ENCODE measurements around the gene PCLO. TPM values are rescaled to one million over a fixed set of nuclear protein-coding genes. Genes with fewer than 3 reads are reported as not detected.

The PCLO gene
- total RNA-seq, 1 experiment from 2014 or later, result 4.1 TPM

- Mint-ChIP-seq H3K4me1 (ENCODE audit: low read depth, unreplicated experiment) (no peaks in the 10 kb centered on the region), H3K9me3 (ENCODE audit: unreplicated experiment) (no peaks in the 10 kb centered on the region), H3K4me3 (ENCODE audit: unreplicated experiment) (no peak overlapping the region), H3K27me3 (ENCODE audit: insufficient read depth, unreplicated experiment) (no peaks in the 10 kb centered on the region), H3K36me3 (ENCODE audit: insufficient read depth, unreplicated experiment) (no peaks in the 10 kb centered on the region), H3K27ac (ENCODE audit: unreplicated experiment) (no peak overlapping the region)
- Histone ChIP-seq H3K9me3 (no peaks in the 10 kb centered on the region), H3K27me3 (replicated peaks; ENCODE audit: control insufficient read depth, insufficient read depth, low read length) (no peaks in the 10 kb centered on the region), H3K36me3 (ENCODE audit: control insufficient read depth, insufficient read depth, low read length) (no peaks in the 10 kb centered on the region), H3K4me3 (ENCODE audit: low read depth, low read length) (no peak overlapping the region), H3K4me1 (no peaks in the 10 kb centered on the region)
- POLR2A ChIA-PET, result no interaction called here
- no TSS peak for BruUV-seq (replicated peaks)
- TF ChIP-seq, protein P1, sequence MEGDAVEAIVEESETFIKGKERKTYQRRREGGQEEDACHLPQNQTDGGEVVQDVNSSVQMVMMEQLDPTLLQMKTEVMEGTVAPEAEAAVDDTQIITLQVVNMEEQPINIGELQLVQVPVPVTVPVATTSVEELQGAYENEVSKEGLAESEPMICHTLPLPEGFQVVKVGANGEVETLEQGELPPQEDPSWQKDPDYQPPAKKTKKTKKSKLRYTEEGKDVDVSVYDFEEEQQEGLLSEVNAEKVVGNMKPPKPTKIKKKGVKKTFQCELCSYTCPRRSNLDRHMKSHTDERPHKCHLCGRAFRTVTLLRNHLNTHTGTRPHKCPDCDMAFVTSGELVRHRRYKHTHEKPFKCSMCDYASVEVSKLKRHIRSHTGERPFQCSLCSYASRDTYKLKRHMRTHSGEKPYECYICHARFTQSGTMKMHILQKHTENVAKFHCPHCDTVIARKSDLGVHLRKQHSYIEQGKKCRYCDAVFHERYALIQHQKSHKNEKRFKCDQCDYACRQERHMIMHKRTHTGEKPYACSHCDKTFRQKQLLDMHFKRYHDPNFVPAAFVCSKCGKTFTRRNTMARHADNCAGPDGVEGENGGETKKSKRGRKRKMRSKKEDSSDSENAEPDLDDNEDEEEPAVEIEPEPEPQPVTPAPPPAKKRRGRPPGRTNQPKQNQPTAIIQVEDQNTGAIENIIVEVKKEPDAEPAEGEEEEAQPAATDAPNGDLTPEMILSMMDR (IDR thresholded peaks at IDR 0.05; ENCODE audit: insufficient read depth in 1 of 2, low read depth in 1 of 2, low read length in 1 of 2, severe bottlenecking in 1 of 2, unreplicated experiment in 1 of 2), result no peak
- intact Hi-C loops (cut with micrococcal nuclease; ENCODE audit: unreplicated experiment), result no loop called here
- DNase-seq, result no peak
- CTCF ChIA-PET, result no interaction called here
Measured at GRCh38 chr7:83105948-83106347, 56.7 kb downstream of the PCLO start.

GRCh38 chr7:83105063-83105462, 57.6 kb downstream of the PCLO start:
- DNase-seq, result no peak
- Histone ChIP-seq H3K4me1 (no peaks in the 10 kb centered on the region), H3K4me3 (ENCODE audit: low read depth, low read length) (no peak overlapping the region), H3K36me3 (ENCODE audit: control insufficient read depth, insufficient read depth, low read length) (no peaks in the 10 kb centered on the region), H3K9me3 (no peaks in the 10 kb centered on the region), H3K27me3 (replicated peaks; ENCODE audit: control insufficient read depth, insufficient read depth, low read length) (no peaks in the 10 kb centered on the region)
- TF ChIP-seq, protein P1 (IDR thresholded peaks at IDR 0.05; ENCODE audit: insufficient read depth in 1 of 2, low read depth in 1 of 2, low read length in 1 of 2, severe bottlenecking in 1 of 2, unreplicated experiment in 1 of 2), result no peak
- no peaks in the 10 kb centered on the region for H3K4me1 Mint-ChIP-seq (ENCODE audit: low read depth, unreplicated experiment)
- no peaks in the 10 kb centered on the region for H3K9me3 Mint-ChIP-seq (ENCODE audit: unreplicated experiment)
- BruUV-seq (replicated peaks), result no TSS peak
- no peaks in the 10 kb centered on the region for H3K36me3 Mint-ChIP-seq (ENCODE audit: insufficient read depth, unreplicated experiment)
- H3K27me3 Mint-ChIP-seq (ENCODE audit: insufficient read depth, unreplicated experiment), result no peaks in the 10 kb centered on the region
- no peak overlapping the region for H3K4me3 Mint-ChIP-seq (ENCODE audit: unreplicated experiment)
- CTCF ChIA-PET, result no interaction called here
- intact Hi-C loops (cut with micrococcal nuclease; ENCODE audit: unreplicated experiment), result no loop called here
- no peak overlapping the region for H3K27ac Mint-ChIP-seq (ENCODE audit: unreplicated experiment)
- POLR2A ChIA-PET, result no interaction called here

DNA sequence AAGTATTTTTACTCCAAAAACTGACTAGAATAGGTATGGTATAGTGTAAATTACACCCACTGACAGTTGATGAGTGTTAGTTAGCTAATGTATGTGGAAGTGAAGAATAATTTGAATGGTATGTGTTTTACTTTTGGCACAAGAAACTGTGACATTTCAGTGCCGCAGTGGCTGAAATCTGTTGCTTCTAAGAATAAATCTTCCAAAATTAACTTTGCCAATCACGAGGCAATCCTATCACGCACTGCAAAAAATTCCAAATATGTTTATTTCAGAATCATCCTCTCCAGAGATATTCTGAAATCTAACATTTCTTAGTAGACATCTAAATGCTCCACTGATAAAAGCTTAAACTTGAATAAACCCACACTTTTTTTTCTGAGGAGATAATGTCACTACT, 61.2 kb downstream of the PCLO start:
- Mint-ChIP-seq H3K27ac (ENCODE audit: unreplicated experiment) (no peak overlapping the region), H3K4me1 (ENCODE audit: low read depth, unreplicated experiment) (no peaks in the 10 kb centered on the region), H3K27me3 (ENCODE audit: insufficient read depth, unreplicated experiment) (no peaks in the 10 kb centered on the region), H3K9me3 (ENCODE audit: unreplicated experiment) (no peaks in the 10 kb centered on the region), H3K4me3 (ENCODE audit: unreplicated experiment) (no peak overlapping the region), H3K36me3 (ENCODE audit: insufficient read depth, unreplicated experiment) (no peaks in the 10 kb centered on the region)
- Histone ChIP-seq H3K36me3 (ENCODE audit: control insufficient read depth, insufficient read depth, low read length) (no peaks in the 10 kb centered on the region), H3K4me3 (ENCODE audit: low read depth, low read length) (no peak overlapping the region), H3K4me1 (no peaks in the 10 kb centered on the region), H3K27me3 (replicated peaks; ENCODE audit: control insufficient read depth, insufficient read depth, low read length) (no peaks in the 10 kb centered on the region), H3K9me3 (no peaks in the 10 kb centered on the region)
- intact Hi-C loops (cut with micrococcal nuclease; ENCODE audit: unreplicated experiment), result no loop called here
- ChIA-PET POLR2A (no interaction called here), CTCF (no interaction called here)
- TF ChIP-seq, protein P1 (IDR thresholded peaks at IDR 0.05; ENCODE audit: insufficient read depth in 1 of 2, low read depth in 1 of 2, low read length in 1 of 2, severe bottlenecking in 1 of 2, unreplicated experiment in 1 of 2), result no peak
- no TSS peak for BruUV-seq (replicated peaks)
- no peak for DNase-seq

All from Caco-2 (cell line).